Liver (tissue), 3 donors: ENCODE data around the gene OPTC.

Source experiments
- CTCF ChIP-seq: fragments of 150-350 bp; IDR thresholded peaks from 2 replicates; pipeline ENCODE4 v1.5.1; 2017; ENCODE audit warnings: improper control_type of control experiment, low read depth, low read length; ENCODE audit not compliant: missing input control
- FOXA1 ChIP-seq: IDR thresholded peaks from 2 replicates; pipeline ENCODE4 v1.6.1; 2016; ENCODE audit warnings: antibody characterized with exemption
- FOXA2 ChIP-seq: IDR thresholded peaks from 2 replicates; pipeline ENCODE4 v1.6.1; 2016; ENCODE audit warnings: antibody characterized with exemption
- MAX ChIP-seq: IDR thresholded peaks from 2 replicates; pipeline ENCODE4 v1.6.1; 2016; ENCODE audit warnings: antibody characterized with exemption
- RAD21 ChIP-seq, 2 donors: IDR thresholded peaks; 2 replicates each; pipeline ENCODE4 v1.6.1; 2016; ENCODE audit warnings: antibody characterized with exemption in 2 of 2, mild to moderate bottlenecking in 2 of 2
- REST ChIP-seq: IDR thresholded peaks from 2 replicates; pipeline ENCODE4 v1.6.1; 2016; ENCODE audit warnings: antibody characterized with exemption, mild to moderate bottlenecking
- RXRA ChIP-seq, 2 donors: IDR thresholded peaks; 2 replicates each; pipeline ENCODE4 v1.6.1; 2017 to 2018; ENCODE audit warnings: antibody characterized with exemption in 2 of 2, mild to moderate bottlenecking in 1 of 2
- SP1 ChIP-seq: IDR thresholded peaks from 2 replicates; pipeline ENCODE4 v1.6.1; 2018; ENCODE audit warnings: antibody characterized with exemption, mild to moderate bottlenecking
- ZBTB33 ChIP-seq: IDR thresholded peaks from 2 replicates; pipeline ENCODE4 v1.6.1; 2016; ENCODE audit warnings: antibody characterized with exemption
- donor health status: healthy.
- donor health status: healthy.

- TF ChIP-seq REST (no peak), CTCF (no peak), FOXA1 (no peak), FOXA2 (no peak), RXRA (IDR thresholded peaks at IDR 0.05) (no peak), ZBTB33 (no peak), RAD21 (IDR thresholded peaks at IDR 0.05) (no peak), MAX (no peak), SP1 (no peak)
Measured at GRCh38 chr1:203479646-203480045, 14.3 kb upstream of the OPTC start.
